GM12875 (cell line): ENCODE results near the gene PLEK.

Source experiments
- H3K4me3 ChIP-seq: one replicate; pipeline ENCODE4 v1.5.1; 2011; ENCODE audit warnings: low read depth, low read length, control low read depth
- CTCF ChIP-seq: IDR thresholded peaks from 2 replicates; pipeline ENCODE4 v1.5.1; 2011; ENCODE audit warnings: low read depth, mild to moderate bottlenecking, control low read depth, inconsistent platforms, low read length, moderate library complexity, borderline replicate concordance; ENCODE audit not compliant: insufficient read depth

The PLEK gene

GRCh38 chr2:68384485-68385107, 19.5 kb downstream of the PLEK start:
- TF ChIP-seq CTCF, result no peak

DNA sequence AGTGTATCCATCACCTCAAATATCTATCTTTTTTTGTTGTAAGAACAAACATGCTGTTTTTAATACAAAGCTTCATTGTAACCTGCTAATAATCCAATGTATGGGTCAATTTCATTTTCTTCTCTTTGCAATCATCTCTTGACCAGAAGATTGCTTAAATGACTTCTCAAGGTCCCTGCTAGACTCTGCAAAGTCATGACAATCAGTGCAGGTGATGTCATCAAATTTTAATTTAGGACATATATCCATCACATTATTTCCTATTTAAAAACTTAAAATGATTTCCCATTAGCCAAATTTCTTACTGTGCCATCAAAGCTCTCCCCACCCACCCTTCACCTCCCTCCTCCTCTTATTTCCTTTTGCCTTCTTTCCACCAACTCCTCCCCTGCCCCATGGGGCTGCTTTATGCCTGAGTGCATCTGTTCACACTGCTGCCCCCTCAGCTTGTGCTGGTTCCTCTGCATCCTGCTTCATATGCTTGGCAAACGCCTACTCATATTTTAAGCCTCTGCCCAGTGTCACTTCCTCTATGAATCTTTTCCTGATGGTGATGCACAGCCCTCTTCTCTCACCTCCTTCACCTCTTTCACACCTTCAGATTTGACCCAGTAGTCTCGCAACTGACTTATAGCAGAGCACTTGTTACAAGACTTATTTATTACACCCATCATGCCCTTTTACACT, 20.3 kb downstream of the PLEK start:
- TF ChIP-seq CTCF, result no peak
- H3K4me3 ChIP-seq, result no peak overlapping the region

More at GRCh38 chr2:68384485-68385107, 19.5 kb downstream of the PLEK start:
- H3K4me3 ChIP-seq, result no peak overlapping the region

DNA sequence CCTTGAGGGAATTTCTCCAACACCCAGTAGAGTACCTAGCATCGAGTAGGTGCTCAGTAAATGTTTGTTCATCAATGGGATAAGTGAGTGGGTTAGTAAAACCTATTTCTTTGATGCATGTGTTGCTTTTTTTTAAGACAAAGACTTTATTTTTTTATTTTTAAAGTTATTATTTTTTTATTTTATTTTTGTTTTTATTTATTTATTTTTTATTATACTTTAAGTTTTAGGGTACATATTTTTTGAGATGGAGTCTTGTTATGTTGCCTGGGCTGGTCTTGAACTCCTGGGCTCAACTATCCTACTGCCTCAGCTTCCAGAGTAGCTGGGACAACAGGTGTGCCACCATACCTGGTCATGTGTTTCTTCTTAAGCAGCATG, 20.8 kb downstream of the PLEK start:
- H3K4me3 ChIP-seq, result no peak overlapping the region
- no peak for TF ChIP-seq CTCF

DNA sequence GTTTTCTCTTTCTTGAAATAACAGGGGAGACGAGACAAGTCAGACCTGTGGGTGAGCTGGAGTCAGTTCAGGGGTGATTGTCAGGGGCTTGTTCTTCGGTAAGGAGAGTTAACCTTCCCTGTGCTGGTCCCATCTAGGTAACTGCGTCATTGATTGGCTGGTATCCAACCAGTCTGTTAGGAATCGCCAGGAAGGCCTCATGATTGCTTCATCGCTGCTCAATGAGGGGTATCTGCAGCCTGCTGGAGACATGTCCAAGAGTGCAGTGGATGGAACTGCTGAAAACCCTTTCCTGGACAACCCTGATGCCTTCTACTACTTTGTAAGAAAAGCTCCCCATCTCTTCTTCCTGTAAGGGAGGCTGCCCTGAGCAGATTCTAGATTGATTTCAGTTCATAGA, 21.3 kb downstream of the PLEK start:
- TF ChIP-seq CTCF, result no peak
- no peak overlapping the region for H3K4me3 ChIP-seq

GRCh38 chr2:68387408-68388350, 22.6 kb downstream of the PLEK start:
- no peak for TF ChIP-seq CTCF

GRCh38 chr2:68388358-68388757, 23.3 kb downstream of the PLEK start:
- TF ChIP-seq CTCF, result no peak
- H3K4me3 ChIP-seq, result peak overlapping the region; percentile 47

More at GRCh38 chr2:68387408-68388350, 22.6 kb downstream of the PLEK start:
- H3K4me3 ChIP-seq, result peak overlapping the region; percentile 47

DNA sequence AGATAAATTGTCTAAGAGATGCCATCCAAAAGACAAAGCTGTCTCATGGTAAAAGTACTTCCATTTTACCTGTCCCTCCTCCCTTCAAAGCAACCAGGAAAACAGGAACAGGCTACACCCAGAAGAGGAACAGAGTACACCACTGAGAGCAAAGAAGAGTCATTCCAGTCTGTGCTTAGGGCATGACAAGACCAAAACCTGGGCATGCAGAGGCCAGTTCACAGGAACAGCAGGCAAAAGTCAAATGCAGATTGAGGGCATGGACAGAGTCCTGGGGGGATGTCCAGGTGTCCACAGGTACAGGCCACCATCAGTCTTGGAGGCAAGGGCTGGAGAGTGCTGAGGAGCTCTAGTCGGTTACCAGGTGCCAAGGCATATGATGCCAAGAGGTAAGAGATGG, 23.7 kb downstream of the PLEK start:
- H3K4me3 ChIP-seq, result peak overlapping the region; percentile 47
- TF ChIP-seq CTCF, result no peak
